Uterus (tissue), 4 donors: ENCODE results near the gene BLOC1S3. TPM values are rescaled to one million over a fixed set of nuclear protein-coding genes. Genes with fewer than 3 reads are reported as not detected.

Experiments
- DNase-seq, 2 donors: peaks; one replicate each; pipeline ENCODE4 v3.0.0-alpha.2; 2019 to 2020
- H3K27ac ChIP-seq, 2 donors: fragments of 200-600 bp; sonication (generic); 1 replicate in 1 of 2; 2 replicates in 1 of 2; pipeline ENCODE4 v1.5.1; 2016 to 2018
- H3K27me3 ChIP-seq, 2 donors: fragments of 200-600 bp; sonication (generic); one replicate each; pipeline ENCODE4 v1.5.1; 2018 to 2019; ENCODE audit warnings: control low read depth in 1 of 2
- H3K36me3 ChIP-seq, 2 donors: fragments of 200-600 bp; sonication (generic); one replicate each; pipeline ENCODE4 v1.5.1; 2019; ENCODE audit warnings: control low read depth in 1 of 2
- H3K4me1 ChIP-seq, 2 donors: fragments of 200-600 bp; sonication (generic); one replicate each; pipeline ENCODE4 v1.5.1; 2018 to 2019; ENCODE audit warnings: control low read depth in 1 of 2
- H3K4me3 ChIP-seq, 2 donors: fragments of 200-600 bp; sonication (generic); 1 replicate in 1 of 2; 2 replicates in 1 of 2; pipeline ENCODE4 v1.5.1; 2018 to 2019; ENCODE audit warnings: mild to moderate bottlenecking in 1 of 2
- H3K9me3 ChIP-seq, 2 donors: fragments of 200-600 bp; sonication (generic); one replicate each; pipeline ENCODE4 v1.5.1; 2019; ENCODE audit warnings: control low read depth in 1 of 2
- CTCF ChIP-seq, 4 experiments: fragments of 200-600 bp in 2 of 4; fragments of 450-650 bp in 2 of 4; sonication (generic) in 2 of 4; IDR thresholded peaks; one replicate each; pipeline ENCODE4 v1.5.1; 2016 to 2019; ENCODE audit warnings: antibody characterized with exemption in 4 of 4, mild to moderate bottlenecking in 2 of 4, moderate library complexity in 1 of 4
- POLR2A ChIP-seq, 2 donors: fragments of 450-650 bp; IDR thresholded peaks; one replicate each; pipeline ENCODE4 v1.6.1; 2016; ENCODE audit warnings: antibody characterized with exemption in 2 of 2, mild to moderate bottlenecking in 1 of 2, moderate library complexity in 1 of 2
- intact Hi-C: fragments of 100-400 bp; cut with DNase I; formaldehyde crosslinking; loops from one replicate; pipeline ENCODE4 v1.15.1; 2023; ENCODE audit warnings: low total_unique reads
- total RNA-seq, 4 donors: library from RNA; depleted of rRNA in 3 of 4; stranded (reverse); fragments of >200 nt in 3 of 4; gene quantifications; one replicate each; pipeline versions ENCODE4 v1.1.0 to v1.2.4, GENCODE V29; 2014 to 2023
- donor health status: DM: yes; HTN: yes; CAD: no.

Gene BLOC1S3
- total RNA-seq, 4 donors from 2014 or later: 4.6 to 16.2 (median 10.2) TPM; not detected in 1

GRCh38 chr19:45216667-45217066 is 38.1 kb downstream of the BLOC1S3 start:
- Histone ChIP-seq H3K36me3 (no peaks in the 10 kb centered on the region), H3K9me3 (no peaks in the 10 kb centered on the region), H3K27ac (no peak overlapping the region), H3K27me3 (peaks cover 8 to 14% of the 10 kb centered on the region in 2 donors), H3K4me3 (no peak overlapping the region), H3K4me1 (no peaks in the 10 kb centered on the region)
- no peak for TF ChIP-seq CTCF (IDR thresholded peaks at IDR 0.05)
- TF ChIP-seq POLR2A (IDR thresholded peaks at IDR 0.05): no peak
- intact Hi-C loops: no loop called here
- no peak for DNase-seq

GRCh38 chr19:45217193-45217956 is 38.8 kb downstream of the BLOC1S3 start:
- no peak overlapping the region for H3K27ac ChIP-seq
- no peaks in the 10 kb centered on the region for H3K36me3 ChIP-seq
- no peaks in the 10 kb centered on the region for H3K4me1 ChIP-seq
- no peak for DNase-seq
- TF ChIP-seq CTCF (IDR thresholded peaks at IDR 0.05) (no peak), POLR2A (IDR thresholded peaks at IDR 0.05) (no peak)
- H3K4me3 ChIP-seq: no peak overlapping the region
- no peaks in the 10 kb centered on the region for H3K9me3 ChIP-seq
- peaks cover 8 to 14% of the 10 kb centered on the region in 2 donors for H3K27me3 ChIP-seq
- intact Hi-C loops: no loop called here

- intact Hi-C loops: no loop called here
- Histone ChIP-seq H3K4me3 (no peak overlapping the region), H3K27me3 (peaks cover 8 to 14% of the 10 kb centered on the region in 2 donors), H3K9me3 (no peaks in the 10 kb centered on the region), H3K27ac (no peak overlapping the region), H3K36me3 (no peaks in the 10 kb centered on the region), H3K4me1 (no peaks in the 10 kb centered on the region)
- TF ChIP-seq POLR2A (IDR thresholded peaks at IDR 0.05): no peak
- TF ChIP-seq CTCF (IDR thresholded peaks at IDR 0.05): no peak
- no peak for DNase-seq
Measured at GRCh38 chr19:45217957-45218334, 39.4 kb downstream of the BLOC1S3 start.

DNA sequence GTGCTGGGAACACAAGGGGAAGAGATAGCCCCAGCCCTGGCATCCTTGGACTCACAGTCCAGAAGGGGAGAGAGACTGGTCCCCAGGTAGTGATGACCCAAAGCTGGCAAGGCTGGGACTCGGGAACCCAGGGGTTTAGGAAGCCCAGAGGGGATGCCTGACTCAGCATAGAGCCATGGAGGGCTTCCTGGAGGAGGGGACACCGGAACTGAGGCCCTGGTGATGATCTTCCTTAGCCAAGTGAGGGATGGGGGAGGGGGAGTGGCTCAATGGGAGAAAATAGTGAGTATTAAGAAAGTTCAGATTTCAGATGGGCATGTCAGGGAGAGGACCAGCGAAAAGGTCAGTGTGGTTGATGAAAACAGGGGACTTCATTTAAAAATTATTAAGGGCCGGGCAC is 39.8 kb downstream of the BLOC1S3 start:
- no peak for TF ChIP-seq POLR2A (IDR thresholded peaks at IDR 0.05)
- TF ChIP-seq CTCF (IDR thresholded peaks at IDR 0.05): no peak
- H3K27me3 ChIP-seq: peaks cover 8 to 14% of the 10 kb centered on the region in 2 donors
- no peak overlapping the region for H3K27ac ChIP-seq
- no peak for DNase-seq
- intact Hi-C loops: no loop called here
- H3K9me3 ChIP-seq: no peaks in the 10 kb centered on the region
- no peaks in the 10 kb centered on the region for H3K4me1 ChIP-seq
- H3K36me3 ChIP-seq: no peaks in the 10 kb centered on the region
- H3K4me3 ChIP-seq: no peak overlapping the region

DNA sequence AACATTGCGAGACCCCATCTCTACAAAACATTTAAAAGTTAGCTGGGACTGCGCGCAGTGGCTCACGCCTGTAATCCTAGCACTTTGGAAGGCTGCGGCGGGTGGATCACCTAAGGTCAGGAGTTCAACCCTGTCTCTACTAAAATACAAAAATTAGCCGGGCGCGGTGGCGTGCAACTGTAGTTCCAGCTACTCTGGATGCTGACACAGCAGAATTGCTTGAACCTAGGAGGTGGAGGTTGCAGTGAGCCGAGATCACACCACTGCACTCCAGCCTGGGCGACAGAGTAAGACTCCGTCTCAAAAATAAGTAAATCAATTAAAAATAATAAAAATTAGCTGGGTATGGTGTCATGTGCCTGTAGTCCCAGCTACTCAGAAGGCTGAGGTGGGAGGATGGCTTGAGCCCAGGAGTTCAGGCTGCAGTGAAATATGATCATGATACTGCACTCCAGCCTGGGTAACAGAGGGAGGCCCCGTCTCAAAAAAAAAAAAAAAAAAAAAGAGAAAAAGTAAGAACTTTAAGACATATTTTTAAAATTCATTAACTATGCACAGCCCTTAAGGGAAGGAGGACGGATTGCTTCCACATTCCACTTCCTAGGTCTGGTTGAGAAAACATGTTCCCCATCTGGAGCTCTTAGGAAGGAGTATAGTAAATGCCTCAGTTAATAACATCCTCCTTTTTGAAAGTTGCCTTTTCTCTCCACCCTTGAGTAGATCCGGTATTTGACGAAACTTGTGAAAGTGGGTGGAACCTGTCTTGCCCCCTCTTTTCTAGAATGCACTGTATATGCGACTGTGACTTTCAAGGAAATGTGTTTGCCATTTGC is 40.5 kb downstream of the BLOC1S3 start:
- Histone ChIP-seq H3K36me3 (no peaks in the 10 kb centered on the region), H3K4me1 (no peaks in the 10 kb centered on the region), H3K27ac (no peak overlapping the region), H3K4me3 (no peak overlapping the region), H3K9me3 (no peaks in the 10 kb centered on the region), H3K27me3 (peaks cover 8 to 14% of the 10 kb centered on the region in 2 donors)
- no peak for DNase-seq
- TF ChIP-seq CTCF (IDR thresholded peaks at IDR 0.05): no peak
- TF ChIP-seq POLR2A (IDR thresholded peaks at IDR 0.05): no peak
- intact Hi-C loops: no loop called here
